ENCODE measurements around the gene CD200.
A peak's percentile ranks its signal among the peaks of the same experiment; 100 is the strongest.

DNA sequence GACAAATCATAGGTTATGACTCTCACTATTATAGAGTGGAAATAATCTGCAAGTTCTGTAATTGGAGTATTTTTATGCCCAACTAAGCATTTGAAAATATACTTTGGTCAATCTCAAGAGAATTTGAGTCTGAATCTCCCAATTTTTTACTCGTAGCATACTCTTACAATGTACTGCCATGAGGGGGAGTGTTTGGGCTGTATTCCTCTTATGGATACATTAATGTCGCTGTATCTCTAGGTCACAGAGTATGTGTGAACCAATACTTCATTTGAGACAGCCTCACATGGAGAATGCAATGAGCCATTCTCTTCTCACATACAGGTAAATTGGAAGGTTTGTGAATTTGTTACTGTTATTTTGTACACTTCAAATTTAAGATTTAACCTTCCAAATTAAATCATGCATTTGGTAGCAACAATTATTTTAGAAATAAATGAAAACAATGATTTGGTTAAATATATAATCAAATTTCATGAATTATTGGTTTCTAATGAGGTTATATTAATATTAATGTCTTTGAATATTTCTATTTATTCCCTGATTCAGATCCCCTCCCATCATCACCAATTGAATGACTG lies 5.5 kb upstream of the CD200 start:
- TF ChIP-seq, protein P1, sequence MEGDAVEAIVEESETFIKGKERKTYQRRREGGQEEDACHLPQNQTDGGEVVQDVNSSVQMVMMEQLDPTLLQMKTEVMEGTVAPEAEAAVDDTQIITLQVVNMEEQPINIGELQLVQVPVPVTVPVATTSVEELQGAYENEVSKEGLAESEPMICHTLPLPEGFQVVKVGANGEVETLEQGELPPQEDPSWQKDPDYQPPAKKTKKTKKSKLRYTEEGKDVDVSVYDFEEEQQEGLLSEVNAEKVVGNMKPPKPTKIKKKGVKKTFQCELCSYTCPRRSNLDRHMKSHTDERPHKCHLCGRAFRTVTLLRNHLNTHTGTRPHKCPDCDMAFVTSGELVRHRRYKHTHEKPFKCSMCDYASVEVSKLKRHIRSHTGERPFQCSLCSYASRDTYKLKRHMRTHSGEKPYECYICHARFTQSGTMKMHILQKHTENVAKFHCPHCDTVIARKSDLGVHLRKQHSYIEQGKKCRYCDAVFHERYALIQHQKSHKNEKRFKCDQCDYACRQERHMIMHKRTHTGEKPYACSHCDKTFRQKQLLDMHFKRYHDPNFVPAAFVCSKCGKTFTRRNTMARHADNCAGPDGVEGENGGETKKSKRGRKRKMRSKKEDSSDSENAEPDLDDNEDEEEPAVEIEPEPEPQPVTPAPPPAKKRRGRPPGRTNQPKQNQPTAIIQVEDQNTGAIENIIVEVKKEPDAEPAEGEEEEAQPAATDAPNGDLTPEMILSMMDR (IDR thresholded peaks at IDR 0.05), result peak in 5 of 6 experiments; percentile 16 to 55 (median 53)
- no peak for TF ChIP-seq POLR2A (IDR thresholded peaks at IDR 0.05)

Measured in adrenal gland (tissue), 5 donors.